ENCODE data around the gene ERRFI1.
"Not testable (repeated sequence)": the region's sequence is repeated elsewhere in the genome, so short reads cannot be mapped to it uniquely, and the experiment has no call there.

Gene ERRFI1

DNA sequence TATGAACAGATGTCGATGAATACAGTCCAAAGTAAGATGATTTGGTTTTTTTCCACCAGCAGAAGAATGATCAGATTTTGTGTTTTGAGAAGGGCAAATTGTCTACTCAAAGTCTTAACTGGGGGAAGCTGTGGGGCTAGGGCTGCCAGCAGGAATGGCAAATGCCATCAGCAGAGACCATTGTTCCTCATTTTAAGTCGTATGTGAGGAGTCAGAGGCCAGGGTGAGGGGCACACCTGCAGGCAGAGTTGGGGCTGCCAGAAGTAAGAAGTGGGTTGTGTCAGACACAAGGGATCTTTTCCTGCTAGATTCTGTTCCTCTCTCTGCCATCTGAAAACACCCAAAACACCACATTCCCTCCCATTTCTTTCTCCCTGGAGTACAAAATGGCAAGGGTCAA is 55.9 kb downstream of the ERRFI1 start:
- DNase-seq (ENCODE audit: low spot score), result no peak

DNA sequence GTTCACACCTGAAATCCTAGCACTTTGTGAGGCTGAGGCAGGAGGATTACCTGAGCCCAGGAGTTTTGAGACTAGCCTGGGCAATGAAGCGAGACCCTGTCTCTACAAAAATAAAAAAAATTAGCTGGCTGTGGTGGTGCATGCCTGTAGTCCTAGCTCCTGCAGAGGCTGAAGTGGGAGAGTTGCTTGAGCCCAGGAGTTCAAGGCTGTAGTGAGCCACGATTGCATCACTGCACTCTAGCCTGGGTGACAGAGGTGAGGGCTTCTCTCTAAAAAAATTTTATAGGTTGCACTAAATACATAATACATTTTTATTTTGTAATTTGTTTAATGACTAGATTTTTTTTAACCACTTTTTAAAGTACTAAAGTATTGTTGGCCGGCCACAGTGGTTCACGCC is 58.5 kb downstream of the ERRFI1 start:
- DNase-seq (ENCODE audit: low spot score), result no peak

DNA sequence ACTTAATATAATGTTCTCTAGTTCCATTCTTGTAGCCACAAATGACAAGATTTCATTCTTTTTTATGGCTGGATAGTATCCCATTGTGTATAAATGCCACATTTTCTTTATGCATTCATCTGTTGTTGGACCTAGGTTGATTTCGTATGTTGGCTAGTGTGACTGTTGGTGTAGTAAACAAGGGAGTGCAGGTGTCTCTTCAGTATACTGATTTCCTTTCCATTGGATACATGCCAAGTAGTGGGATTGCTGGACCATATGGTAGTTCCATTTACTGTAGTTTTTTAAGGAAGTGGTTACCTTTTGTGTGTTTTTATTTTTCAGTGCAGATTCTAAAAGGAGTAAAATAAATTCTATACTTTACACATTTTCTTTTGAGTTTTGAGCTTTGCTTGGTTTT is 58.9 kb downstream of the ERRFI1 start:
- DNase-seq (ENCODE audit: low spot score), result no peak

DNA sequence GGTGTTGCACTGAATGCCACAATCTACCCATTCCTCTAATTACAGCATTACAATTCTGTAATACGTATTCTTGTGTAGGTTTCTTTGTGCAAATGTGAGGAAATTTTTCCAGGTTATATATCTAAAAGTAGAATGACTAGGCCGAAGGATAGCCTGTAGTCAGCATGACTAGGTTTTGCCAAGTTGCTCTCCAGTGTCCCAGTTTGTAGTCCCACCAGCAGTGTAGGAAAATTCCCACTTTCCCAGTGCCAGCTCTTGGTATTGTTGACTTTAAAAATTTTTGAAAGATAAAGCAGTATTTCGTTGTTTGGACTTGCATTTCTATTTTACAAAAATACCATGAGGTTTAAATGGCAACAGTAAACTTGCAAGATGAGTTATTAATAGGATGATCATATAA is 61.6 kb downstream of the ERRFI1 start:
- no peak for DNase-seq (ENCODE audit: low spot score)

DNA sequence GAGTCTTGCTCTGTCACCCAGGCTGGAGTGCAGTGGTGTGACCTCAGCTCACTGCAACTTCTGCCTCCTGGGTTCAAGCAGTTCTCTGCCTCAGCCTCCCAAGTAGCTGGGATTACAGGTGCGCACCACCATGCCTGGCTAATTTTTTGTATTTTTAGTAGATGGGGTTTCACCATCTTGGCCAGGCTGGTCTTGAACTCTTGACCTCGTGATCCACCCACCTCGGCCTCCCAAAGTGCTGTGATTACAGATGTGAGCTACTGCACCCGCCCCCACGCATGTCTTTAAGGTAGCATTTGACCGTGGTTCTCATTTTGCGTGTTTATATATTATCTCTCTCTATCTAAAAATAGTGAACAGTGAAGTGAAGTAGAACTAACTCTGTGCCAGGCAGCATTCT is 62.3 kb downstream of the ERRFI1 start:
- not testable (repeated sequence) for DNase-seq (ENCODE audit: low spot score)

DNA sequence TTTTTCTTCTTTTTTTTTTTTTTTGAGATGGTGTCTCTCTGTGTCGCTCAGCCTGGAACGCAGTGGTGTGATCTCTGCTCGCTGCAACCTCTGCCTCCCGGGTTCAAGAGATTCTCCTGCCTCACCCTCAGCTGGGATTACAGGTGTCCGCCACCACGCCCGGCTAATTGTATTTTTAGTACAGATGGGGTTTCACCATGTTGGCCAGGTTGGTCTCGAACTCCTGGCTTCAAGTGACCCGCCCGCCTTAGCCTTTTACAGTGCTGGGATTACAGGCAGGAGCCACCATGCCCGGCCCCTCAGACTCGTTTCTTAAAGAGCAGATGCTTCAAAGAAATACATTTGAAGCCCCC is 62.8 kb downstream of the ERRFI1 start:
- DNase-seq (ENCODE audit: low spot score), result not testable (repeated sequence)

DNA sequence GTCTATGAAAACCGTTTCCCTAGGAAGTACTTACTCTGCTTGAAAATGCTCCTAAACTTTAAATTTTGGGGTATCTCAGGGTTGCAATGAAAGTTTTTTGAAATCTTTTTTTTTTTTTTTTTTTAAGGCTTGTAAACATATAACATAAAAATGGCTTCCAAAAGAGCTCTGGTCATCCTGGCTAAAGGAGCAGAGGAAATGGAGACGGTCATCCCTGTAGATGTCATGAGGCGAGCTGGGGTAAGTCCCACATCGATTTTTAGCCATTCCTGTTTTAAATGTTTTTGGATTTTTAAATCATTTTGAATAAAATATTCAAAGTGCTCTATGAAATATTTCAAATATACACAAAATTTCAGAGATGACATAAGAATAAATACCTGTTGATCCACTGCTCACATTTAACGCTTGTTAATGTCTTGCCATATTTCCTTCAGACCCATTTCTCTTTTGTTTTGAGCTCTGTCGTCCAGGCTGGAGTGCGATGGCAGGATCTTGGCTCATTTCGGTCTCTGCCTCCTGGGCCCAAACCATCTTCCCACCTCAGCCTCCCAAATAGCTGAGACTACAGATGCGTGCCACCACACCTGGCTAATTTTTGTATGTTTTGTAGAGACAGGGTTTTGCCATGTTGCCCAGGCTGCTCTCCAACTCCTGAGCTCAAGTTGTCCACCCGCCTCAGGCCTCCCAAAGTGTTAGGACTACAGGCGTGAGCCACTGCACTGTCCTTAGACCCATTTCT is 63.3 kb downstream of the ERRFI1 start:
- no peak for DNase-seq (ENCODE audit: low spot score)

DNA sequence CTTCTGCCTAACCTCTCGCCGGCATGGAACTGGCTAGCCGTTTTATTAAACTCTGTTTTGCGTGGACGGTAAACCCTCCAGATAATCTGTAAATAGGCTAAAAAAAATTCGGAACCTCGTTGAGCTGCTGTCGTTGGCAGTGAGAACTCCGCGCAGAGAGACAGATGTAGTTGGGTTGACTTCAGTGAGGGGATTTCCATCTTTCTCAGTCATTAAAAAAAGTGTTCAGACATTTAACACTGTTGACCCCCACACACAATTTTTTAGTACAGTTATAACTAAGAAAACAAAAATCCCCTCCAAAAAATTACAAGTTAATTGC is 64.1 kb downstream of the ERRFI1 start:
- DNase-seq (ENCODE audit: low spot score), result no peak
